ENCODE results near the gene KHSRP. TPM values are rescaled to one million over a fixed set of nuclear protein-coding genes. Genes with fewer than 3 reads are reported as not detected.
"Not testable (repeated sequence)": the region's sequence is repeated elsewhere in the genome, so short reads cannot be mapped to it uniquely, and the experiment has no call there.

The KHSRP gene
- total and polyA plus RNA-seq, 9 donors, result 46.9 to 256 (median 213) TPM

GRCh38 chr19:6433165-6433564 lies 8.6 kb upstream of the KHSRP start:
- Histone ChIP-seq H3K4me3 (ENCODE audit: low read length) (no peak overlapping the region), H3K9me3 (replicated peaks; ENCODE audit: control insufficient read depth, low read depth, low read length) (no peaks in the 10 kb centered on the region), H3K36me3 (ENCODE audit: control insufficient read depth, insufficient read depth, low read length) (no peaks in the 10 kb centered on the region), H3K27me3 (ENCODE audit: control insufficient read depth, insufficient read depth, low read length) (peaks cover 6% of the 10 kb centered on the region), H3K4me1 (ENCODE audit: control insufficient read depth, insufficient read depth, low read length) (no peaks in the 10 kb centered on the region), H3K27ac (ENCODE audit: low read length) (no peak overlapping the region)
- DNase-seq, result no peak
- 58% methylated on average over 8 of the region's 11 CpGs for WGBS (ENCODE audit: insufficient coverage)

- no peak for DNase-seq
- WGBS (ENCODE audit: insufficient coverage), result 88% methylated on average over 11 of the region's 11 CpGs
These were observed 7.3 kb upstream of the KHSRP start for GRCh38 chr19:6431891-6432290.

GRCh38 chr19:6429419-6430221 lies 5.0 kb upstream of the KHSRP start:
- 44% methylated on average over 12 of the region's 20 CpGs for WGBS (ENCODE audit: insufficient coverage)

More at GRCh38 chr19:6431891-6432290, 7.3 kb upstream of the KHSRP start:
- no peaks in the 10 kb centered on the region for H3K36me3 ChIP-seq (ENCODE audit: control insufficient read depth, insufficient read depth, low read length)
- no peak overlapping the region for H3K4me3 ChIP-seq (ENCODE audit: low read length)
- no peaks in the 10 kb centered on the region for H3K9me3 ChIP-seq (replicated peaks; ENCODE audit: control insufficient read depth, low read depth, low read length)
- no peak overlapping the region for H3K27ac ChIP-seq (ENCODE audit: low read length)
- H3K27me3 ChIP-seq (ENCODE audit: control insufficient read depth, insufficient read depth, low read length), result peaks cover 6% of the 10 kb centered on the region
- no peaks in the 10 kb centered on the region for H3K4me1 ChIP-seq (ENCODE audit: control insufficient read depth, insufficient read depth, low read length)

GRCh38 chr19:6428692-6429418 lies 4.2 kb upstream of the KHSRP start:
- not testable (repeated sequence) for H3K27me3 ChIP-seq (ENCODE audit: control insufficient read depth, insufficient read depth, low read length); DNase-seq

More at GRCh38 chr19:6429419-6430221, 5.0 kb upstream of the KHSRP start:
- DNase-seq, result no peak
- no peak overlapping the region for H3K27ac ChIP-seq (ENCODE audit: low read length)
- no peaks in the 10 kb centered on the region for H3K36me3 ChIP-seq (ENCODE audit: control insufficient read depth, insufficient read depth, low read length)
- peaks cover 6% of the 10 kb centered on the region for H3K27me3 ChIP-seq (ENCODE audit: control insufficient read depth, insufficient read depth, low read length)
- peaks cover 2% of the 10 kb centered on the region for H3K9me3 ChIP-seq (replicated peaks; ENCODE audit: control insufficient read depth, low read depth, low read length)
- peaks cover 10% of the 10 kb centered on the region for H3K4me1 ChIP-seq (ENCODE audit: control insufficient read depth, insufficient read depth, low read length)
- no peak overlapping the region for H3K4me3 ChIP-seq (ENCODE audit: low read length)

DNA sequence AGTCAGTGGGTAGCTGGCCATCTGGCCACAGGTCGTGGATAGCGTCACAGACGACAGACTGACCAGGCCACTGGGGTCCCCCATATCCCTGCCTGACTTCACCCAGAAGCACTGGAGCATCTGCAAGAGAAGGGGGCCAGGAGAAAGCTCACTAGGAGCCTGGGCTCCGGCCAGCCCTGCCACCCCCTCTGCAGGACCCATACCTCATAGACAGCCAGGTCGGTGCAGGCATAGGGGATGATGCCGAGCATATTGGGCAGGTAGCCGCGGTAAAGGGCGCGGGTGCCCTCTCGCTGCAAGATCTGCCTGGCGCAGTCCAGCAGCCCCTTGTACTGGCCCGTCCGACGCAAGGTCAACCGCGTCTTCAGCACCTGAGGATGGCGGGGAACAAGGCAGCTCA lies 2.5 kb upstream of the KHSRP start:
- Histone ChIP-seq H3K4me1 (ENCODE audit: control insufficient read depth, insufficient read depth, low read length) (peaks cover 25% of the 10 kb centered on the region), H3K36me3 (ENCODE audit: control insufficient read depth, insufficient read depth, low read length) (peaks cover 6% of the 10 kb centered on the region), H3K27me3 (ENCODE audit: control insufficient read depth, insufficient read depth, low read length) (peaks cover 6% of the 10 kb centered on the region), H3K27ac (ENCODE audit: low read length) (no peak overlapping the region), H3K9me3 (replicated peaks; ENCODE audit: control insufficient read depth, low read depth, low read length) (peaks cover 2% of the 10 kb centered on the region), H3K4me3 (ENCODE audit: low read length) (no peak overlapping the region)
- 95% methylated on average over 17 of the region's 18 CpGs for WGBS (ENCODE audit: insufficient coverage)
- no peak for DNase-seq

More at GRCh38 chr19:6428692-6429418, 4.2 kb upstream of the KHSRP start:
- not testable (repeated sequence) for H3K4me1 ChIP-seq (ENCODE audit: control insufficient read depth, insufficient read depth, low read length); H3K9me3 ChIP-seq (replicated peaks; ENCODE audit: control insufficient read depth, low read depth, low read length); H3K27ac ChIP-seq (ENCODE audit: low read length); H3K4me3 ChIP-seq (ENCODE audit: low read length); H3K36me3 ChIP-seq (ENCODE audit: control insufficient read depth, insufficient read depth, low read length)
- 100% methylated on average over 1 of the region's 2 CpGs for WGBS (ENCODE audit: insufficient coverage)

- Histone ChIP-seq H3K27ac (ENCODE audit: low read length) (peak overlapping the region; percentile 97), H3K27me3 (ENCODE audit: control insufficient read depth, insufficient read depth, low read length) (peaks cover 6% of the 10 kb centered on the region), H3K4me3 (ENCODE audit: low read length) (peak overlapping the region; percentile 21), H3K9me3 (replicated peaks; ENCODE audit: control insufficient read depth, low read depth, low read length) (peaks cover 2% of the 10 kb centered on the region), H3K4me1 (ENCODE audit: control insufficient read depth, insufficient read depth, low read length) (peaks cover 28% of the 10 kb centered on the region), H3K36me3 (ENCODE audit: control insufficient read depth, insufficient read depth, low read length) (peaks cover 18% of the 10 kb centered on the region)
- peak; percentile 46 for DNase-seq
- WGBS (ENCODE audit: insufficient coverage), result 76% methylated on average over 21 of the region's 21 CpGs
These were observed 1.4 kb upstream of the KHSRP start for GRCh38 chr19:6425732-6426620.

GRCh38 chr19:6424939-6425731 lies 524 bp upstream of the KHSRP start:
- H3K4me3 ChIP-seq (ENCODE audit: low read length), result peak overlapping the region; percentile 21
- WGBS (ENCODE audit: insufficient coverage), result 4% methylated on average over 34 of the region's 43 CpGs

DNA sequence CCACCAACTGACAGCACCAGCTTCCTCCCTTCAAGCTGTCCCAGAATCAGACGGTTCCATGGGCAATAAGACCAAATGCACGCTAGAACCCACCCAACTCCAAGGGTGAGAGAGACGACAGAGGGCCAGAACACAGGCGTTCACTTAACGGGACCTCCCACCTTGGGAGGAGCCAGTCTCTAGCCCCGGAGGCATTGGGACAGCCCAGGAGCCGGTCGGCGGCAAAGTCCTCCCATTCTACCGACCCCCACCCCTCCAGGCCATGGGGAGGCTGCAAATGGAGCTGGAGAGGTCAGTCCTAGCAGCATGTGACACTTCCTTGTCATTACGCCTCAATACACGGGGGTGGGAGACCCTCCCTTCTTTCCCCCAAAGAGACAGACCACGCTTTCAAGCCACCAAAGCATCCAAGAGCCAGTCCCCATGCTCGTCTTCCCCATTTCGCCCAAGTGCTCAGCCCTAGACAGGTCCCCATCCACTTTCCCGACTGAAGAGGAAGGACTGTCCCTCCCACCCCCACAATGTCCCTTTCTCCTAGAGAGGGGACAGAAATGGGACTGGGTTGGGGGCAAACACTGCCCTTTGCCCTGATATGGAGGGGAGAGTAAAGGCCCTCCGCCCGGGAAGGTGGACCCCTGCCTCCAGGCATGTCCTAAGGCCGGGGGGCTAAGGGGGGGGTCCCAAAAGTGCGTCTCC lies 964 bp downstream of the KHSRP start:
- peak; percentile 60 for DNase-seq
- Histone ChIP-seq H3K4me3 (ENCODE audit: low read length) (peak overlapping the region; percentile 93), H3K27me3 (ENCODE audit: control insufficient read depth, insufficient read depth, low read length) (no peaks in the 10 kb centered on the region), H3K36me3 (ENCODE audit: control insufficient read depth, insufficient read depth, low read length) (peaks cover 41% of the 10 kb centered on the region), H3K27ac (ENCODE audit: low read length) (peak overlapping the region; percentile 87), H3K4me1 (ENCODE audit: control insufficient read depth, insufficient read depth, low read length) (peaks cover 28% of the 10 kb centered on the region), H3K9me3 (replicated peaks; ENCODE audit: control insufficient read depth, low read depth, low read length) (peaks cover 2% of the 10 kb centered on the region)
- WGBS (ENCODE audit: insufficient coverage), result 0% methylated on average over 13 of the region's 20 CpGs

More at GRCh38 chr19:6424939-6425731, 524 bp upstream of the KHSRP start:
- Histone ChIP-seq H3K4me1 (ENCODE audit: control insufficient read depth, insufficient read depth, low read length) (peaks cover 28% of the 10 kb centered on the region), H3K36me3 (ENCODE audit: control insufficient read depth, insufficient read depth, low read length) (peaks cover 26% of the 10 kb centered on the region), H3K27ac (ENCODE audit: low read length) (peak overlapping the region; percentile 97), H3K9me3 (replicated peaks; ENCODE audit: control insufficient read depth, low read depth, low read length) (peaks cover 2% of the 10 kb centered on the region), H3K27me3 (ENCODE audit: control insufficient read depth, insufficient read depth, low read length) (peaks cover 6% of the 10 kb centered on the region)
- DNase-seq, result peak; percentile 100

Data from muscle of leg (tissue), 11 donors.